Mesenteric fat pad (tissue), 1 donor: ENCODE data around the gene HSFX1. TPM values are rescaled to one million over a fixed set of nuclear protein-coding genes. Genes with fewer than 3 reads are reported as not detected.
"Not testable (repeated sequence)": the region's sequence is repeated elsewhere in the genome, so short reads cannot be mapped to it uniquely, and the experiment has no call there.

Experiments used
- DNase-seq: peaks from one replicate; pipeline ENCODE4 v3.0.0-alpha.2; 2020; ENCODE audit warnings: low spot score
- long read RNA-seq: library from polyadenylated mRNA; unstranded; transcript quantifications from one replicate; pipeline ENCODE4 v2.0.0, GENCODE V29; 2020
- total RNA-seq: library from RNA; stranded (reverse); fragmentation: NEBNext Ultra II Directional; extraction: Animal tissue kit (Norgen Biotek cat#: 25700); gene quantifications from one replicate; pipeline ENCODE4 v1.2.1, GENCODE V29; 2021
- donor health status: DM: yes; HTN: yes; CAD: no.

Gene HSFX1
- 0.64 TPM for total RNA-seq
- long read RNA-seq: 0 reads

GRCh38 chrX:149773768-149774167 is at the start of gene HSFX1:
Gene HSFX1, plus strand, starts transcription at chrX:149774068. Its CDS starts 614 bp downstream, at chrX:149774682.
- DNase-seq: not testable (repeated sequence)

- DNase-seq: not testable (repeated sequence)
These were observed 46.6 kb upstream of the HSFX1 start for GRCh38 chrX:149727308-149727707.

- DNase-seq: not testable (repeated sequence)
These were observed 31.6 kb upstream of the HSFX1 start for GRCh38 chrX:149742269-149742668.

GRCh38 chrX:149746390-149747007 is 27.4 kb upstream of the HSFX1 start:
- DNase-seq: not testable (repeated sequence)

GRCh38 chrX:149757206-149758067 is 16.4 kb upstream of the HSFX1 start:
- no peak for DNase-seq

GRCh38 chrX:149758068-149758714 is 15.7 kb upstream of the HSFX1 start:
- no peak for DNase-seq

- DNase-seq: not testable (repeated sequence)
These were observed 15.2 kb upstream of the HSFX1 start for GRCh38 chrX:149758715-149759078.

GRCh38 chrX:149759824-149760223 is 14.0 kb upstream of the HSFX1 start:
- DNase-seq: peak; percentile 41

- peak; percentile 47 for DNase-seq
These were observed 12.9 kb upstream of the HSFX1 start for GRCh38 chrX:149760965-149761364.

GRCh38 chrX:149761858-149762674 is 11.8 kb upstream of the HSFX1 start:
- DNase-seq: peak; percentile 81

GRCh38 chrX:149762696-149763614 is 10.9 kb upstream of the HSFX1 start:
- DNase-seq: peak; percentile 57

- not testable (repeated sequence) for DNase-seq
These were observed 3.5 kb upstream of the HSFX1 start for GRCh38 chrX:149770344-149770743.

- DNase-seq: not testable (repeated sequence)
These were observed 842 bp upstream of the HSFX1 start for GRCh38 chrX:149773026-149773425.

- not testable (repeated sequence) for DNase-seq
These were observed 4.1 kb downstream of the HSFX1 start for GRCh38 chrX:149777999-149778398.

GRCh38 chrX:149781727-149782126 is 7.9 kb downstream of the HSFX1 start, which contains the start of gene MAGEA9:
Gene MAGEA9, plus strand, starts transcription at chrX:149781930. Its CDS starts 4,281 bp downstream, at chrX:149786211.
- not testable (repeated sequence) for DNase-seq

- not testable (repeated sequence) for DNase-seq
These were observed 21.7 kb downstream of the HSFX1 start for GRCh38 chrX:149795531-149795930.

- DNase-seq: no peak
These were observed 25.3 kb downstream of the HSFX1 start for GRCh38 chrX:149799095-149799714.

- DNase-seq: no peak
These were observed 26.1 kb downstream of the HSFX1 start for GRCh38 chrX:149799938-149800337.

GRCh38 chrX:149803458-149804062 is 29.7 kb downstream of the HSFX1 start:
- no peak for DNase-seq
